A549 treated with GW870086 at 1 μM for 4 hours (cell line): ENCODE measurements around the gene GREB1L. TPM values are rescaled to one million over a fixed set of nuclear protein-coding genes. Genes with fewer than 3 reads are reported as not detected.

Experiments
- total RNA-seq: library from RNA; stranded (reverse); fragments of 200-300 nt; extraction: Qiagen RNA extraction; gene quantifications from 5 replicates; pipeline ENCODE4 v1.2.3, GENCODE V29; 2022; ENCODE audit warnings: low read depth

GREB1L gene
- total RNA-seq = 1.8 to 4.5 TPM (median 3.4 TPM) in 5 replicates

DNA sequence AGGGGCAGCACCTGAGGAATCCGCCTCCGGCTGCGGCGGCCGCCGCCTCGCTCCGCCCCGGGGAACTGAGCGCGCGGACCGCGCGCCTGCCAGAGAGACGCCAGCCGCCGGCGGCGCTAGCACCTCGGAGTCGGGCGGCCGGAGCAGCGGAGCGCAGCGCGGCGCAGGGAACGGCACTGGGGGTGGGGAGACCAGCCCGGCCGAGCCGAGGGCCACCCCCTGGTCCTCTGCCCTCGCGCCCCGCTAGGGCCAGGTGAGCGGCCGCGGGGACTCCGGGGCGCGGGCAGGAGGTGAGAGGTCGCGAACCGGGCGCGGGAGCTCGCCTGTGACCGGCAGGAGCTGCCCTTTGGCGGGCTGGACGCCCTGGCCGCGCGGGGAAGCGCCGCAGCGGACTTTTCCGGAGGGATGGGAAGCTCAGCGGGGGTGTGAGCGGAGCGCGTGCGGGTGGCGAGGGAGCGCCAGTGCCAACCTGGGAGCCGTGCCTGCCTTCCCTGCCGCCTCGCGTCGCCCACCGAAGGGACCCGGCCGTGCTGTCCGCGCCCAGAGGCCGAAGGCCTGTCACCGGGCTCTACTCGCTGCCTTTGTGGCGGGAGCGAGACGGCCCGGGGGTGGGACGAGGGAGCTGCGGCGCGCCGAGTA, at the start of gene GREB1L:
Gene GREB1L (plus strand): TSS at position 92 of the 639 bp plus-strand sequence. CDS start 141,287 bp downstream, outside the sequence.

Other genes starting within 250 kb of the GREB1L start
- gene ROCK1, start 130.4 kb upstream of the GREB1L start, total RNA-seq = 15.0 to 22.1 TPM (median 21.5 TPM) in 5 replicates